GM18873 (cell line): ENCODE measurements around the gene POMT1.

ENCODE experiments used
- ATAC-seq: cut with Tn5 transposase; IDR thresholded peaks from one replicate; pipeline ENCODE4 v1.9.1; 2021; ENCODE audit warnings: mild to moderate bottlenecking, moderate library complexity, moderate number of reproducible peaks; ENCODE audit not compliant: unreplicated experiment, low FRiP score

Gene POMT1

GRCh38 chr9:131523086-131523388 is 20.3 kb downstream of the POMT1 start:
- ATAC-seq = no peak

GRCh38 chr9:131523451-131524435 is 21.0 kb downstream of the POMT1 start:
- ATAC-seq = no peak

- no peak for ATAC-seq
These were observed 22.1 kb downstream of the POMT1 start for GRCh38 chr9:131524665-131525315.

GRCh38 chr9:131525643-131526565 is 23.2 kb downstream of the POMT1 start:
- no peak for ATAC-seq

- ATAC-seq = no peak
These were observed 25.5 kb downstream of the POMT1 start for GRCh38 chr9:131528186-131528585.

- no peak for ATAC-seq
These were observed 26.3 kb downstream of the POMT1 start for GRCh38 chr9:131528886-131529505.

GRCh38 chr9:131529597-131530545 is 27.2 kb downstream of the POMT1 start:
- no peak for ATAC-seq

- no peak for ATAC-seq
These were observed 27.8 kb downstream of the POMT1 start for GRCh38 chr9:131530546-131530919.

- peak; percentile 61 for ATAC-seq
These were observed 28.5 kb downstream of the POMT1 start, which contains the start of gene UCK1 for GRCh38 chr9:131530920-131531832. TSS of gene UCK1 (minus strand) at chr9:131531263. CDS start at chr9:131531174, 89 bp downstream.

- no peak for ATAC-seq
These were observed 32.1 kb downstream of the POMT1 start for GRCh38 chr9:131534721-131535237.

GRCh38 chr9:131537946-131538345 is 35.2 kb downstream of the POMT1 start:
- no peak for ATAC-seq

- no peak for ATAC-seq
These were observed 36.7 kb downstream of the POMT1 start for GRCh38 chr9:131539223-131539923.

GRCh38 chr9:131543141-131543540 is 40.4 kb downstream of the POMT1 start:
- no peak for ATAC-seq

- no peak for ATAC-seq
These were observed 42.5 kb downstream of the POMT1 start, which contains the start of gene PRRT1B for GRCh38 chr9:131545003-131545785. TSS of gene PRRT1B (plus strand) at chr9:131545523. CDS start at chr9:131545616, 93 bp downstream.

- no peak for ATAC-seq
These were observed 43.1 kb downstream of the POMT1 start for GRCh38 chr9:131545786-131546335.
